Hippocampal formation (tissue), 2 donors: ENCODE data around the gene BCOR.

ENCODE experiments used
- DNase-seq, 2 donors: peaks; one replicate each; lab custom pipeline; 2025; lab: John Stamatoyannopoulos, UW

The BCOR gene

GRCh38 chrX:40098264-40099054 lies 701 bp upstream of the BCOR start:
- DNase-seq = peak in 1 of 2 donors; percentile 70

DNA sequence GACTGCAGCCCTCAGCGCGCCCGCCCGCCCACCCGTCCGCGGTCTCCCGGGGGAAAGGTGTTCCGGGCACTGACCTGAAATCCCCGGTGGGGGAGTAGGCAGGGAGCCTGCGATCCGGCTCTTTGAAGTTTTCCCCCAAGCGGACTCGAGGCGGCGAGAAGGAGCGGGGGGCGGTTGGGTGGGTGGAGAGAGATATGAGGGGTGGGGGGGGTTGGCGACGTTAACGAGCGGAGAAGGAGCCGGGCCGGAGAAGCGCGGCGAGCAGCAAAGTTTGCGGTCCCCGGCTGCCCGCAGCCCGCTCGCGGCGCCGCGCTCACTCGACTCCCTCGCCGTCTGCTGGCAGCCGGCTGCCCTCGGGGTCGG lies 636 bp downstream of the BCOR start:
- DNase-seq = no peak

DNA sequence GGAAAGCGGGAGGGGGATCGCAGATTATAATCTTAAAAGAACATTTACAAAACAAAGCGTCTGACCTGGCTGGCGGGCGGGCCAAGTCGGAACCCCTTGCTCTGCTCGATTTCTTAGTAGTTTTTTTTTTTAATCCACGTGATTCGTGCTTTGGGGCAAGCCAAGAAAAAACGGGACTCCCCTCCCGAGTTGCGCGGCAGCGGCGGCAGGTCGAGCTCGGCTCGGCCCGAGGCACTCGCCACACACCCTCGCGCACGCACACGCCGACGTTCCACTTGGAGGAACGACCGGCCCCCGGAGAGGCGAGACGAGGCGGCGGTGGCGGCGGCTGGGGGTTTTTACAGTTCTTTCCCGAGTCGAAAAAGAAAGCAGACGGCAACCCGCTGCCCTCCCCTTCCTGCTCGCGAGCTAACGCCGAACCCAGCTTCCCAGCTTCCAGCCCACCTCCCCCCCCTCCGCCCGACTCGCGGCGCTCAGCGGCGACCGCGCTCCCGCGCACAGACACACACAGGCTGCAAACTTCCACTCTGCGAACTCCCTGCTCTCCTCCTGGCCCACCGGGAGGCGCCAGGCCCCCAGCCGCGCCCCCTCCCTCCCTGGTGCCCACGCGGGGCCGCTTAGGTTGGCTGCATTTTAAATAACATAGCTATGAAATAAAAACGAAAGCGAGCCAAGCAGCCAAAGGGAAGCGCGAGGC lies 1.2 kb downstream of the BCOR start:
- DNase-seq = peak in 1 of 2 donors; percentile 36

GRCh38 chrX:40095583-40096394 lies 2.0 kb downstream of the BCOR start:
- DNase-seq = peak in 1 of 2 donors; percentile 23

DNA sequence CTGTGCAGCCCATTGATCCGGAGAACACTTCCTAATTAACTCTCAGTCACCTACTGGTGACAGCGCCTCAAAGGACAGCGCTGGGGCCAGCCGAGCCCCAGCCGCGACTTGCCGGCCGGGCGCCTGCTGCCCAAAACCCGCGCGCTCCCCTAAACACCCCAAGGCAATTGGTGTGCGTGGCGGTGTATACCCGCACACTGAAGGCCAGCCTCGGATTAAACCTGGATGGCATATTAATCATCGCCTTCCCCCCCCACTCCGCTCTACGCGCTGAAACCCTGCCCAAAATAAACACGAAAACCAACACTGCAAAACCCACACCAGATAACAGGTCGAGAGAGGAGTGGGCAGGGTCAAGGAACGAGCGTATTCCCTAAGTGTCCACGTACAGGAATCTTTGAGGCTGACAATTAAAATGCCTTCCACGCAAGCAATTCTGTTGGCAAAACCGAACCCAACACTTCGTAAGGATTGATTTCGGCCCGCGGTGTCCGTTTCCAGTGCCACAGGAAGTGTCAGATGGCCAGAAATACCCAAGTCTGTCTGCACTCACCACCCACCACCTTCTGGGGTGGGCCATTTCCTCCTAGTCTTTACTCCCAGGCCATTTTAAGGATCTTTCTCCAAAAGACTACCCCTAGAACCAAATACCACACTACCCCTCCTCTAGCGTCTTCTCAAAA lies 2.7 kb downstream of the BCOR start:
- peak in 1 of 2 donors; percentile 9 for DNase-seq

- DNase-seq = peak; percentile 26 to 27
These were observed 3.5 kb downstream of the BCOR start for GRCh38 chrX:40094041-40094899.

DNA sequence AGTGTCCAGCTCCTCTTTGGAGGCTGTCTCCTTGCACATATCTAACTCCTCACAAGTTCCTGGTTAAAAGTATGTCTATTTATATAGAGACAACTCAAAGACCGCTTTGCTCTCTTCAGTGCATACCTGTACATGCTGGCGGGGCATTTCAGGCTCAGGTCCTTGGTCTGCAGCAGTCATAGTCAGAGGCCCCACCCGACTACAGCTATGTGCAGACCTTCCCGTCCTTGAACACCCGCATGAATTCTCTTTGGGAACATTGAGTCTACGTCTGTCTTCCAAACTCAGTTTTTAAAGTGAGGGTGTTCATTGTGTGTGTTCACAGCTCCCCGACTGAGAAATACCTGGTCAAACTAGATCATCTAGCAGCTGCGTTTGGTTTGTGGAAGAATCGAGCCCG lies 4.2 kb downstream of the BCOR start:
- DNase-seq = no peak

DNA sequence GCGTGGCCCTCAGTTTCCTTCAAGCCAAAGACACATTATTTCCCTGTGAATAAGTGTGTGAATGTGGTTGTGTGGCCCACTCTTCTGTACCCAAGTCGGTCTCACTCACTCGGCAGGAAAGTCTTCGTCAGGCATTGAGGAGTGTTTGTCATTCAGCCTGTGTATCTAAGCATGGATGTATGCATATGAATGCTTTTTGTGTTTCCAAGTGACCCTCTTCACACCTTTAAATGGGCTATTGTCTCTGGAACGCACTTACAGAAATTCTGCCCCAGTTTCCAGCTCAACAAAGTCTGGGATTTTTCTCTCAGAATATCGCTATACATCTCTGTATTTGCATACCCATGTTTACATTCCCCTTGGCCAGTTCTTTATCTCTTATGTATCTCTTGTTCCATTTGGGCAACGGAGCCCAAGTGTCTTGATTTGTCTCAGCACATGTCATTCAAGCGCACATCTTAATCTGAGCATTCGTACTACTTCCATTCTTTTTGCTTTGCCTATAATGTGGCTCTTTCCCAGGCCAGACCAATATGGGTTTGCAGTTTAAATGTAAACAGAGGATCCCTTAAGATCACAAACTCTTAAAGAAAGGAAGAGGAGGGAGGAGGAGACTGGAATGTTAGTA lies 4.8 kb downstream of the BCOR start:
- no peak for DNase-seq

- no peak for DNase-seq
These were observed 5.9 kb downstream of the BCOR start for GRCh38 chrX:40091691-40092421.

DNA sequence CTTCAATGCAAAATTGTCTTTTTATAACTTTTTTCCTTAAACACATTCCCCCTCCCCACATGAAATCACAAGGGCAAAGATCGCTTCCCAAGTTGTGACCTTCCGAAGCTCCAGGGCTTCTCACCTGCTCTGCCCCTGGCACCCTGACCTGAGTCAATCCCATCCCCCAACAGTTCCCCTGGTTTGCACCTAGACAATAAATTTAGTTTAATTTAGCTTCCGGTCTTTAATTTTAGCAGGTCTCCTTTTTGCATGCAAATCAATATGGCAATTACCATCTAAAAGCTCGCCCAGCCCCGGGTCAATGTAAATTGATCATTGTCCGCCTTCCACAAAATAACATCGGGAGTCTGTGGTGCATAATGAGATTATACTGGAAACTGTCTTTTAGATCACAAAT lies 6.8 kb downstream of the BCOR start:
- DNase-seq = no peak

GRCh38 chrX:40090050-40090804 lies 7.5 kb downstream of the BCOR start:
- DNase-seq = no peak

DNA sequence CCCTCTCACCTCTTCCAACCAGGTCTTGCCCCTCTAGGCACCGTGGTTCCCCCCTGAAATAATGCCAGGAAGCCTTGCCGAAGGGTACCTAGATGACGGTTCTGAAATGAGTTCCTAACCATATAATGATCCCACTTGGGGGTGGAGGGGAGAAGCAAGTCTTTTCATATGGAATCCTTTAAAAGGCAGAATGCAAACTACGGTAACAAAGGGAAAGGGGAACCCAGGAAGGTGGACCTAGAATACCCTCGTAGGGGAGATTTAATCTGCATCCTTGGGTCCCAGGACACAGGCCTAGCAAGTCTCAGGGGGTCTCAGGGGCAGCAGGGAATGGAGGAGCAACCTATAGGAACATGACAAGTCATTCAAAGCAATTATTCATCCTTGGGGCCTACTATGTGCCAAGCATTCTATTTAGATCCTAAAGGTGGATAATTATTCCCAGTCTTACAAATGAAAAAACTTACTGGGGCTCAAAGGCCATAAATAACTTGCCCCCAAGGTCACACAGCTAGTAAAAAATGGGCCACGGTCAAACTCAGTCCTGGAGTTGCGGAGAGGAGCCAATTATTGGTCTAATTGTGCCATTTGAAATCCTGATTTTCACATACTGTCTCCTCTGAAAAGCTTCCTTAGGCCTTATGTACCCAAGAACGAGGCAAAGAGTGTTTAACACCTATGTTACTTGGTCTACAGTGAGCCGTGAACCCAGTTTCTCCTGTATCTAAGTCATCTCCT lies 8.8 kb downstream of the BCOR start:
- DNase-seq = no peak

GRCh38 chrX:40088299-40088625 lies 9.5 kb downstream of the BCOR start:
- no peak for DNase-seq

DNA sequence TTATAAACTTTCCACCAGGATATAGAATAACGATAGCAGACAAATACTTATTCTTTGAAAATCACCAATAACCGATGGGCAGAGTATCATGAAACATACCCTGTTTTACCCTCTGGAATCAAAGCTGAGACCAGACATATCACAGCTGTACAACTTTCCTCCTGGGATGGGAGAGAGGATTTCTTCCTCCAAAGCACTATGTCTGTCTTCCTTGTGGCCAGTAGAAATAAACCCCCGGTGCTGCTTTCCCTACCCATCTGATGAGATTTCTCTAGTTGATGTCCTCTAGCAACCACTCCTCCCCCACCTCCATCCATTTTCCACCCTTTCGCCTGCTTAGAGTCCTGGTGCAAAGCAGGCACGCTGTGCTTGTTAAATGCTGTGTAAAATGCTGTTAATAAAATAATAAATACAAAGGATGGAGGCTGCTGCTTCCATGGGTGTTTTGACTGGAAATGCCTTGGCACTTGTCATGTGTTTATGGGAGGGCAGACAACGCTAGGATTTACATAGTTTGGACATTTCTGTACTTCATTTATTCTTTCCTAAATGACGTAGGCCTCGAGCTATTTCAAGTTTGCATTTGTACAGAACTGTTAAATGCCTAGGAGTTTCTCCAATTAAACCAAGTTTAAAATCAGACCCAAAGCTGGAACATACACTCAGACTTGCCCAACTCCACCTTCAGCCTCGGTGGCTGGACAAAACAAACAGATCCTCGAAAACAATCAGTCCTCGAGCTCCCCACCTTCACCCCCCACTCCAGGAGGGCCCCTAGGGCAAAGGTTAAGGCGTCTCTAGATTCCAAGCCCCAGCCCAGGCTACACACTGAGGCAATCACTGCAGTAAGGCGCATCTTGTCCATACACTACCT lies 10.1 kb downstream of the BCOR start:
- no peak for DNase-seq

DNA sequence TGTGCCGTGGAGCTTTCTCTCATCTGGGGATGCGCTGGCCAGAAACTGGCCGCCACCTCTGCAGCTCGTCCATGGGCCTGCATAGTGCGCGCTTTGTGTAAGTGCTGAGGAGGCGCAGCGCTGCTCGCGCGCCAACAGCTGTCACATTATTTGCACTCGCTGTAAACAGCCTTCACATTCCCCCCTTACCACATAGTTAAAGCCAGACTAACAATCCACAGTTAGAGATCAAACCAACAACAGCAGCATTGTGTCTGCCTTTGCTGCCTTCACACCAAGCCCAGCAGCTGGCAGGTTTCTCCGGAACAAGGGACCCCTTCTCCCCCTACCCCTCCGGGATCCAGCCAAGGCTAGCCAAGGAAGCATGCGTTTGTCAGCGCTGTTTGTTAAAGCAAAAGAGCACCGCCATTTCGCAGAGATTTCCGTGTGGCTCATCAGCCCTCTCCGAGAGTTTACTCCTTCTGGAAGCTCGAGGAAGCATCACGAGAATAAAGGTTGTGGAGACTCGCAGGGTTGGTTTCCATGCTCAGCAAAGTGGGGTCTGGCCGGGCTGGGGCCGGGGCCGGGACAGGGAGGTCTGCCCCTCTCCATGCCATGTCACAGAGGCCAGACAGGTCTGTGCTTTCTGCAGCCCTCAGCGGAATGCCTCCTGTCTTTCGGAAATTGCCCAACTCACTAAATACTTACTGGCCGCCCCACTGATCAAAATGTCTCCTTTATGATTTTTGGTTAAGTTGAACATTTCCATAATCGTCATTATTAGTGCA lies 11.0 kb downstream of the BCOR start:
- peak; percentile 63 to 77 for DNase-seq

GRCh38 chrX:40085714-40086113 lies 12.0 kb downstream of the BCOR start:
- no peak for DNase-seq

DNA sequence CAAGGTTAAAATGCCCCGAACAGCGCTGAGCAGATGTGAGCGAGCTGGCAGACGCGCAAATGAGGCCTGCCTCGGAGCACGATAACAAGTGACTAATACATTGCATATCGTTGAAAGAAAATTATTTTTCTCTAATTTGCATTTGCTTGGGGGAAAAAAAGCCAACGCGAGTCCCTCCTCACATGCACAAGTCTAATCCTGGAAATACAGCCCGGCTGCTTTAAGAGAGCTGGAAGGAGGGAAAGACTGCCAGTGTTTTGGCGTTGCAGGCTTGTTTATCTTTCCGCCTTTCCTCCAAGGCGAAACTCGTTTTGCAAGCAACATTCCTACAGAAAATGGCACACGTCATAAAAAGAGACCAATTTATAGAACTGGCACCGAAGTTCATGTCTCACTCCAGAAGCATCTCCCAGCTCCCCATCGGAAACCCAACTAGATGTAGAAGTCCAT lies 12.6 kb downstream of the BCOR start:
- DNase-seq = no peak
